Activated CD4-positive, alpha-beta memory T cell treated with anti-CD3 and anti-CD28 coated beads, Interleukin-2, amount 10 ng/mL, durations not matched to agents 7 days and 5 days (primary cell): ENCODE results near the gene KMT2C. TPM values are rescaled to one million over a fixed set of nuclear protein-coding genes. Genes with fewer than 3 reads are reported as not detected.
"Not testable (repeated sequence)": the region's sequence is repeated elsewhere in the genome, so short reads cannot be mapped to it uniquely, and the experiment has no call there.

Source experiments
- CTCF ChIA-PET: fragments of 350-600 bp; sonication (Branson Sonifier 250); formaldehyde crosslinking; loops from one replicate; lab custom pipeline; 2021; ENCODE audit warnings: antibody characterized with exemption, inconsistent platforms; lab: Charles Lee
- POLR2A ChIA-PET: fragments of 350-600 bp; sonication (Branson Sonifier 250); formaldehyde crosslinking; loops from one replicate; lab custom pipeline; 2021; ENCODE audit warnings: antibody characterized with exemption; lab: Charles Lee
- DNase-seq: peaks from one replicate; pipeline ENCODE4 v3.0.0-alpha.2; 2020
- H3K27ac Mint-ChIP-seq: one replicate; pipeline ENCODE4 v1.8.0; 2021; ENCODE audit warnings: mild to moderate bottlenecking, mixed read lengths
- H3K27me3 Mint-ChIP-seq: one replicate; pipeline ENCODE4 v1.8.0; 2021; ENCODE audit warnings: mixed read lengths
- H3K36me3 Mint-ChIP-seq: one replicate; pipeline ENCODE4 v1.8.0; 2021; ENCODE audit warnings: low read depth, mixed read lengths
- H3K4me1 Mint-ChIP-seq: one replicate; pipeline ENCODE4 v1.8.0; 2021; ENCODE audit warnings: mixed read lengths
- H3K4me3 Mint-ChIP-seq: one replicate; pipeline ENCODE4 v1.8.0; 2021; ENCODE audit warnings: mild to moderate bottlenecking, mixed read lengths
- H3K9me3 Mint-ChIP-seq: one replicate; pipeline ENCODE4 v1.8.0; 2021; ENCODE audit warnings: mixed read lengths
- total RNA-seq, 2 experiments: library from RNA; stranded (reverse); gene quantifications; one replicate each; pipeline ENCODE4 v1.2.3, GENCODE V29; 2021

KMT2C gene
- total RNA-seq, 2 experiments from 2014 or later: 58.9 to 63.4 TPM

GRCh38 chr7:152436931-152437575 lies 1.2 kb upstream of the KMT2C start:
- H3K27me3 Mint-ChIP-seq, DNase-seq, H3K9me3 Mint-ChIP-seq, CTCF ChIA-PET: not testable (repeated sequence)
- Mint-ChIP-seq H3K4me3 (peak overlapping the region; percentile 74), H3K4me1 (peaks cover 24% of the 10 kb centered on the region), H3K27ac (peak overlapping the region; percentile 81), H3K36me3 (peaks cover 11% of the 10 kb centered on the region)
- POLR2A ChIA-PET: interaction anchor here (1.2 to 5.4 kb wide), 3 partner anchors 27 to 100 kb away, joined by 3 to 44 read pairs (median 3); no protein-coding TSS in a partner anchor

GRCh38 chr7:152436111-152436930 lies 518 bp upstream of the KMT2C start:
- DNase-seq: peak; percentile 90
- Mint-ChIP-seq H3K27me3 (no peaks in the 10 kb centered on the region), H3K9me3 (no peaks in the 10 kb centered on the region), H3K36me3 (peaks cover 11% of the 10 kb centered on the region), H3K4me3 (peak overlapping the region; percentile 74), H3K4me1 (peaks cover 24% of the 10 kb centered on the region), H3K27ac (peak overlapping the region; percentile 81)
- CTCF ChIA-PET: no interaction called here
- POLR2A ChIA-PET: interaction anchor here (1.2 to 5.4 kb wide), 2 partner anchors 27 to 30 kb away, joined by 3 to 44 read pairs; no protein-coding TSS in a partner anchor

GRCh38 chr7:152434511-152435383 lies 1.1 kb downstream of the KMT2C start:
- Mint-ChIP-seq H3K36me3 (peaks cover 14% of the 10 kb centered on the region), H3K27ac (peak overlapping the region; percentile 96), H3K4me1 (peaks cover 28% of the 10 kb centered on the region), H3K4me3 (peak overlapping the region; percentile 93)
- not testable (repeated sequence) for H3K27me3 Mint-ChIP-seq, H3K9me3 Mint-ChIP-seq
- ChIA-PET POLR2A (interaction anchor here (1.2 to 5.4 kb wide), 6 partner anchors 29 to 241 kb away, joined by 3 to 44 read pairs (median 3); partner anchors contain the start of gene XRCC2), CTCF (interaction anchor here (0.5 to 2.4 kb wide), 3 partner anchors 26 to 98 kb away, joined by 4 to 16 read pairs (median 4); no protein-coding TSS in a partner anchor)
- peak; percentile 50 for DNase-seq

GRCh38 chr7:152433721-152434490 lies 1.9 kb downstream of the KMT2C start:
- DNase-seq: peak; percentile 67
- Mint-ChIP-seq H3K27ac (peak overlapping the region; percentile 96), H3K4me1 (peaks cover 31% of the 10 kb centered on the region), H3K4me3 (peak overlapping the region; percentile 93), H3K36me3 (peaks cover 14% of the 10 kb centered on the region)
- not testable (repeated sequence) for H3K9me3 Mint-ChIP-seq, H3K27me3 Mint-ChIP-seq
- ChIA-PET POLR2A (interaction anchor here (1.2 to 5.4 kb wide), 6 partner anchors 30 to 242 kb away, joined by 3 to 44 read pairs (median 3); partner anchors contain the start of gene XRCC2), CTCF (interaction anchor here (0.6 to 2.4 kb wide), 2 partner anchors 98 to 1662 kb away, joined by 3 to 16 read pairs; no protein-coding TSS in a partner anchor)

GRCh38 chr7:152432735-152433134 lies 3.1 kb downstream of the KMT2C start:
- H3K27ac Mint-ChIP-seq, CTCF ChIA-PET, H3K4me3 Mint-ChIP-seq, H3K9me3 Mint-ChIP-seq, POLR2A ChIA-PET, H3K27me3 Mint-ChIP-seq, DNase-seq: not testable (repeated sequence)
- H3K4me1 Mint-ChIP-seq: peaks cover 36% of the 10 kb centered on the region
- peaks cover 14% of the 10 kb centered on the region for H3K36me3 Mint-ChIP-seq

GRCh38 chr7:152430854-152431253 lies 4.9 kb downstream of the KMT2C start:
- DNase-seq: no peak
- no peaks in the 10 kb centered on the region for H3K9me3 Mint-ChIP-seq
- H3K4me3 Mint-ChIP-seq: no peak overlapping the region
- no peaks in the 10 kb centered on the region for H3K27me3 Mint-ChIP-seq
- no peak overlapping the region for H3K27ac Mint-ChIP-seq
- H3K4me1 Mint-ChIP-seq: peaks cover 32% of the 10 kb centered on the region
- CTCF ChIA-PET: no interaction called here
- POLR2A ChIA-PET: no interaction called here
- peaks cover 14% of the 10 kb centered on the region for H3K36me3 Mint-ChIP-seq

- CTCF ChIA-PET: interaction anchor here (0.7 kb wide), 1 partner anchor 27 kb away, joined by 3 read pairs; no protein-coding TSS in a partner anchor
- not testable (repeated sequence) for H3K4me3 Mint-ChIP-seq, H3K9me3 Mint-ChIP-seq, H3K27me3 Mint-ChIP-seq, DNase-seq, H3K27ac Mint-ChIP-seq
- H3K36me3 Mint-ChIP-seq: peaks cover 16% of the 10 kb centered on the region
- H3K4me1 Mint-ChIP-seq: peaks cover 35% of the 10 kb centered on the region
- POLR2A ChIA-PET: interaction anchor here (0.7 kb wide), 1 partner anchor 30 kb away, joined by 4 read pairs; no protein-coding TSS in a partner anchor
Measured at GRCh38 chr7:152430118-152430517, 5.7 kb downstream of the KMT2C start.

GRCh38 chr7:152424348-152425108 lies 11.3 kb downstream of the KMT2C start:
- no peak overlapping the region for H3K4me3 Mint-ChIP-seq
- peaks cover 21% of the 10 kb centered on the region for H3K9me3 Mint-ChIP-seq
- peaks cover 32% of the 10 kb centered on the region for H3K36me3 Mint-ChIP-seq
- no peak for DNase-seq
- ChIA-PET POLR2A (no interaction called here), CTCF (no interaction called here)
- H3K4me1 Mint-ChIP-seq: peaks cover 36% of the 10 kb centered on the region
- no peaks in the 10 kb centered on the region for H3K27me3 Mint-ChIP-seq
- H3K27ac Mint-ChIP-seq: no peak overlapping the region

- CTCF ChIA-PET: no interaction called here
- H3K27me3 Mint-ChIP-seq: no peaks in the 10 kb centered on the region
- DNase-seq: no peak
- H3K9me3 Mint-ChIP-seq: peaks cover 21% of the 10 kb centered on the region
- H3K36me3 Mint-ChIP-seq: peaks cover 34% of the 10 kb centered on the region
- peaks cover 36% of the 10 kb centered on the region for H3K4me1 Mint-ChIP-seq
- no peak overlapping the region for H3K4me3 Mint-ChIP-seq
- no peak overlapping the region for H3K27ac Mint-ChIP-seq
- POLR2A ChIA-PET: no interaction called here
Measured at GRCh38 chr7:152423991-152424347, 11.8 kb downstream of the KMT2C start.

GRCh38 chr7:152423171-152423570 lies 12.6 kb downstream of the KMT2C start:
- peaks cover 31% of the 10 kb centered on the region for H3K4me1 Mint-ChIP-seq
- H3K27ac Mint-ChIP-seq, H3K27me3 Mint-ChIP-seq, POLR2A ChIA-PET, CTCF ChIA-PET, DNase-seq, H3K4me3 Mint-ChIP-seq: not testable (repeated sequence)
- H3K36me3 Mint-ChIP-seq: peaks cover 38% of the 10 kb centered on the region
- peaks cover 22% of the 10 kb centered on the region for H3K9me3 Mint-ChIP-seq

- Mint-ChIP-seq H3K36me3 (peaks cover 41% of the 10 kb centered on the region), H3K9me3 (peaks cover 23% of the 10 kb centered on the region), H3K4me1 (peaks cover 26% of the 10 kb centered on the region)
- CTCF ChIA-PET, POLR2A ChIA-PET, H3K27me3 Mint-ChIP-seq, DNase-seq, H3K4me3 Mint-ChIP-seq, H3K27ac Mint-ChIP-seq: not testable (repeated sequence)
Measured at GRCh38 chr7:152420950-152421349, 14.9 kb downstream of the KMT2C start.
